A549 (cell line): ENCODE results near the gene MTF2. TPM values are rescaled to one million over a fixed set of nuclear protein-coding genes. Genes with fewer than 3 reads are reported as not detected.

Experiments used
- ATAC-seq, 2 experiments: fragments of 200-7000 bp in 1 of 2; fragments of >200 bp in 1 of 2; cut with Nextera tagmentation in 1 of 2; cut with Tn5 transposase in 1 of 2; 3 replicates each; pipeline versions ENCODE4 v1.8.0 to v1.9.1; 2018 to 2020; ENCODE audit warnings: mild to moderate bottlenecking in 1 of 2, moderate library complexity in 1 of 2
- CTCF ChIA-PET: fragments of 300-600 bp; sonication (Branson Sonifier 250); formaldehyde crosslinking; extraction: SDS; loops from one replicate; lab custom pipeline; 2021; ENCODE audit warnings: antibody characterized with exemption, inconsistent platforms; lab: Yijun Ruan, JAX
- POLR2A ChIA-PET: fragments of 350-600 bp; formaldehyde crosslinking; extraction: SDS; loops from one replicate; lab custom pipeline; 2021; ENCODE audit warnings: antibody characterized with exemption, inconsistent platforms; lab: Yijun Ruan, JAX
- DNase-seq, 2 experiments: peaks; one replicate each; pipeline versions ENCODE4 v3.0.0 to v3.0.0-alpha.2; 2011 to 2016; ENCODE audit warnings: low read depth in 1 of 2, low spot score in 1 of 2
- FAIRE-seq: peaks from 2 replicates; lab custom pipeline; 2011; peaks lifted over from hg19 to GRCh38; lab: Jason Lieb, UNC
- H3K27ac ChIP-seq, 2 experiments: fragments of >200 bp; sonication (Bioruptor Twin); formaldehyde crosslinking; 3 replicates each; pipeline ENCODE4 v1.5.1; 2016 to 2017
- H3K4me1 ChIP-seq: fragments of >200 bp; sonication (Bioruptor Twin); formaldehyde crosslinking; 3 replicates; pipeline ENCODE4 v1.6.1; 2016
- H3K4me2 ChIP-seq: fragments of >200 bp; sonication (Bioruptor Twin); formaldehyde crosslinking; 3 replicates; pipeline ENCODE4 v1.6.1; 2016
- H3K4me3 ChIP-seq: fragments of >200 bp; sonication (Bioruptor Twin); formaldehyde crosslinking; 3 replicates; pipeline ENCODE4 v1.5.1; 2016
- H3K9me3 ChIP-seq: fragments of >200 bp; sonication (Bioruptor Twin); formaldehyde crosslinking; 3 replicates; pipeline ENCODE4 v1.6.1; 2016
- BHLHE40 ChIP-seq: IDR thresholded peaks from 2 replicates; pipeline ENCODE4 v1.6.1; 2012; ENCODE audit warnings: low read depth, low read length, inconsistent platforms
- CBX2 ChIP-seq: fragments of 200-600 bp; sonication (generic); IDR thresholded peaks from 2 replicates; pipeline ENCODE4 v1.6.1; 2016; ENCODE audit warnings: low read depth, mild to moderate bottlenecking, borderline replicate concordance
- CEBPB ChIP-seq, 2 experiments: fragments of >200 bp in 1 of 2; sonication (Bioruptor Twin) in 1 of 2; formaldehyde crosslinking in 1 of 2; IDR thresholded peaks; 2 replicates each; pipeline ENCODE4 v1.6.1; 2012 to 2016
- CHD2 ChIP-seq: fragments of 150-350 bp; IDR thresholded peaks from 2 replicates; pipeline ENCODE4 v1.6.1; 2014; ENCODE audit warnings: low read length; ENCODE audit not compliant: partially characterized antibody
- EHMT2 ChIP-seq: fragments of 200-600 bp; sonication (generic); IDR thresholded peaks from 2 replicates; pipeline ENCODE4 v1.6.1; 2016; ENCODE audit warnings: antibody characterized with exemption, low read depth, mild to moderate bottlenecking, moderate library complexity
- FOSB ChIP-seq: fragments of 250-450 bp; sonication (Bioruptor Pico); IDR thresholded peaks from 2 replicates; pipeline ENCODE4 v1.5.0; 2020; ENCODE audit warnings: mild to moderate bottlenecking, moderate library complexity
- FOSL2 ChIP-seq, 2 experiments: fragments of 450-650 bp in 1 of 2; fragments of >200 bp in 1 of 2; sonication (Bioruptor Twin) in 1 of 2; formaldehyde crosslinking; IDR thresholded peaks; 2 replicates each; pipeline versions ENCODE4 v1.5.0 to v1.6.1; 2016 to 2020; ENCODE audit warnings: mild to moderate bottlenecking in 1 of 2, moderate library complexity in 1 of 2
- HOXB13 ChIP-seq: fragments of 250-450 bp; sonication (Bioruptor Pico); IDR thresholded peaks from 2 replicates; pipeline ENCODE4 v1.5.0; 2020; ENCODE audit warnings: low read depth, mild to moderate bottlenecking, moderate library complexity
- KDM1A ChIP-seq: fragments of 200-600 bp; sonication (generic); IDR thresholded peaks from 2 replicates; pipeline ENCODE4 v1.6.1; 2016; ENCODE audit warnings: low read depth, mild to moderate bottlenecking
- NFE2L2 ChIP-seq: fragments of 150-350 bp; conservative IDR thresholded peaks from 2 replicates; pipeline ENCODE4 v1.6.1; 2014; ENCODE audit warnings: low read length
- POLR2A ChIP-seq: IDR thresholded peaks from 2 replicates; pipeline ENCODE4 v1.6.1; 2012; ENCODE audit warnings: mild to moderate bottlenecking, low read length
- ZC3H11A ChIP-seq: fragments of 450-650 bp; IDR thresholded peaks from 2 replicates; pipeline ENCODE4 v1.6.1; 2014; ENCODE audit warnings: antibody characterized with exemption, mild to moderate bottlenecking
- ZNF302 ChIP-seq: fragments of 250-450 bp; sonication (Bioruptor Pico); IDR thresholded peaks from 2 replicates; pipeline ENCODE4 v1.9.0; 2021; ENCODE audit warnings: inconsistent platforms, mild to moderate bottlenecking, moderate library complexity
- WGBS: methylation state at CpG from one replicate; pipeline ENCODE4 v1.1.6; 2017; ENCODE audit errors: missing lambda C conversion rate; 5-methylcytosine and 5-hydroxymethylcytosine counted together
- polyA plus RNA-seq, 4 experiments: library from polyadenylated mRNA; depleted of rRNA in 3 of 4; stranded (reverse); fragments of >200 nt; fragmentation: RNase III in 1 of 4; extraction: RNeasy Plus Mini Kit Qiagen cat#74134 plus additional on column Dnase treatment in 1 of 4; gene quantifications; 2 replicates in 3 of 4; 3 replicates in 1 of 4; pipeline ENCODE4 v1.2.3, GENCODE V29; 2011 to 2017
- TF ChIP-seq, protein P1 (sequence below): fragments of >200 bp; sonication (Bioruptor Twin); formaldehyde crosslinking; IDR thresholded peaks from 2 replicates; pipeline ENCODE4 v1.6.1; 2016
- TF ChIP-seq, protein P2 (sequence below): IDR thresholded peaks from 2 replicates; pipeline ENCODE4 v1.6.1; 2012
- TF ChIP-seq, protein P3 (sequence below): fragments of 250-450 bp; sonication (Bioruptor Pico); IDR thresholded peaks from 2 replicates; pipeline ENCODE4 v1.5.0; 2020; ENCODE audit warnings: low read depth, mild to moderate bottlenecking, moderate library complexity
- TF ChIP-seq, protein P4 (sequence below): fragments of >200 bp; sonication (Bioruptor Twin); formaldehyde crosslinking; IDR thresholded peaks from 3 replicates; pipeline ENCODE4 v1.6.1; 2016
- TF ChIP-seq, protein P5 (sequence below): IDR thresholded peaks from 2 replicates; pipeline ENCODE4 v1.6.1; 2012

MTF2 gene
- polyA plus RNA-seq, 2 of the 4 experiments (the other 2 are of a cell fraction), result 14.3 to 31.2 TPM

DNA sequence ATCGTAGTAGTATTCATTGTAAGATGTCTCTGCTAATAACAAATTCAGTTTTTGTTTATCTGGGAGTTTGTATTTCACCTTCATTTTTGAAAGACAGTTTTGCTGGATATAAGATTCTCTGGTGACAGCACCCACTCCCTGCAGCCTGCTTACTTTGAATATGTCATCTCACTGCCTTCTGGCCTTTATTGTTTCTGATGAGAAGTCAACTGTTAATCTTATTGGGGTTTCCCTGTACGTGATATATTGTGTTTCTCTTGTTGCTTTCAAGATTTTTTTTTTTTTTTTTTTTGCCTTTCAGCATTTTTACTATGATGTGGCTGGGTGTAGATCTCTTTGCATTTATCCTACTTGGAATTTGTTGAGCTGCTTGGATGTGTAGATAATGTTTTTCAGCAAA lies 29.3 kb downstream of the MTF2 start:
- no peak overlapping the region for H3K27ac ChIP-seq
- no peak for ATAC-seq
- ChIA-PET POLR2A (no interaction called here), CTCF (interaction anchor here (0.6 kb wide), 1 partner anchor 40 kb away, joined by 3 read pairs; no protein-coding TSS in a partner anchor)
- DNase-seq, result peak in 1 of 2 experiments; percentile 7
- no peak overlapping the region for H3K4me2 ChIP-seq
- WGBS, result 89% methylated on average over 2 of the region's 2 CpGs
- no peak overlapping the region for H3K4me3 ChIP-seq
- peaks cover 14% of the 10 kb centered on the region; the same call in 2 of the 3 replicates for H3K9me3 ChIP-seq
- peaks cover 10% of the 10 kb centered on the region for H3K4me1 ChIP-seq
- no peak for FAIRE-seq
- TF ChIP-seq, protein P1, sequence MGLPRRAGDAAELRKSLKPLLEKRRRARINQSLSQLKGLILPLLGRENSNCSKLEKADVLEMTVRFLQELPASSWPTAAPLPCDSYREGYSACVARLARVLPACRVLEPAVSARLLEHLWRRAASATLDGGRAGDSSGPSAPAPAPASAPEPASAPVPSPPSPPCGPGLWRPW, result no peak
- TF ChIP-seq POLR2A (no peak), FOSB (no peak), CHD2 (no peak), CEBPB (IDR thresholded peaks at IDR 0.05) (no peak), KDM1A (no peak), EHMT2 (no peak), FOSL2 (IDR thresholded peaks at IDR 0.05) (no peak), FOSL2 (CRISPR knock-in tag; IDR thresholded peaks at IDR 0.05) (no peak), ZC3H11A (no peak), ZNF302 (CRISPR knock-in tag) (no peak), NFE2L2 (no peak)
- TF ChIP-seq, protein P2, sequence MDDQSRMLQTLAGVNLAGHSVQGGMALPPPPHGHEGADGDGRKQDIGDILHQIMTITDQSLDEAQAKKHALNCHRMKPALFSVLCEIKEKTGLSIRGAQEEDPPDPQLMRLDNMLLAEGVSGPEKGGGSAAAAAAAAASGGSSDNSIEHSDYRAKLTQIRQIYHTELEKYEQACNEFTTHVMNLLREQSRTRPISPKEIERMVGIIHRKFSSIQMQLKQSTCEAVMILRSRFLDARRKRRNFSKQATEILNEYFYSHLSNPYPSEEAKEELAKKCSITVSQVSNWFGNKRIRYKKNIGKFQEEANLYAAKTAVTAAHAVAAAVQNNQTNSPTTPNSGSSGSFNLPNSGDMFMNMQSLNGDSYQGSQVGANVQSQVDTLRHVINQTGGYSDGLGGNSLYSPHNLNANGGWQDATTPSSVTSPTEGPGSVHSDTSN, result no peak
- TF ChIP-seq, protein P3, sequence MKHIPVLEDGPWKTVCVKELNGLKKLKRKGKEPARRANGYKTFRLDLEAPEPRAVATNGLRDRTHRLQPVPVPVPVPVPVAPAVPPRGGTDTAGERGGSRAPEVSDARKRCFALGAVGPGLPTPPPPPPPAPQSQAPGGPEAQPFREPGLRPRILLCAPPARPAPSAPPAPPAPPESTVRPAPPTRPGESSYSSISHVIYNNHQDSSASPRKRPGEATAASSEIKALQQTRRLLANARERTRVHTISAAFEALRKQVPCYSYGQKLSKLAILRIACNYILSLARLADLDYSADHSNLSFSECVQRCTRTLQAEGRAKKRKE (CRISPR knock-in tag), result no peak
- TF ChIP-seq, protein P4, sequence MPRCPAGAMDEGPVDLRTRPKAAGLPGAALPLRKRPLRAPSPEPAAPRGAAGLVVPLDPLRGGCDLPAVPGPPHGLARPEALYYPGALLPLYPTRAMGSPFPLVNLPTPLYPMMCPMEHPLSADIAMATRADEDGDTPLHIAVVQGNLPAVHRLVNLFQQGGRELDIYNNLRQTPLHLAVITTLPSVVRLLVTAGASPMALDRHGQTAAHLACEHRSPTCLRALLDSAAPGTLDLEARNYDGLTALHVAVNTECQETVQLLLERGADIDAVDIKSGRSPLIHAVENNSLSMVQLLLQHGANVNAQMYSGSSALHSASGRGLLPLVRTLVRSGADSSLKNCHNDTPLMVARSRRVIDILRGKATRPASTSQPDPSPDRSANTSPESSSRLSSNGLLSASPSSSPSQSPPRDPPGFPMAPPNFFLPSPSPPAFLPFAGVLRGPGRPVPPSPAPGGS, result no peak
- TF ChIP-seq, all 56 proteins: peak for 0

DNA sequence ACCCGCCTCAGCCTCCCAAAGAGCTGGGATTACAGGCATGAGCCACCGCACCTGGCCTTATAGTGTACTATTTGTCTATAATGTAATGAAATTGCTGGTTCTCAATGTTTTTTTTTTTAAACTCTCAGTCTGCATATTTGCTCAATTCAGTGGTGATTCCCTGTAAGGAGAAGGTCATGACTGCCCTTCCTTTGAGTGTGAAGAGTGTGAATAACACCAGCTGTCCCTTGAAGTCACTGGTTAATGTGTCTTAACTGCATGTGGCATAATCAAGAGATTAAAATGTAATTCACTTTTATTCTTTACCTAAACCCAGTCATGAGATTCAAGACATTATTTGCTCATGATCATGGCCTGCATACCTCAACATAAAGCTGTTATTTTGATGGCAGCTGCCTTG lies 30.5 kb downstream of the MTF2 start:
- Histone ChIP-seq H3K4me2 (no peak overlapping the region), H3K4me1 (peaks cover 19% of the 10 kb centered on the region), H3K4me3 (no peak overlapping the region), H3K27ac (no peak overlapping the region), H3K9me3 (peaks cover 14% of the 10 kb centered on the region; the same call in 2 of the 3 replicates)
- TF ChIP-seq HOXB13 (CRISPR knock-in tag) (no peak), CBX2 (no peak)
- FAIRE-seq (no peak), DNase-seq (no peak), ATAC-seq (no peak)
- whole genome bisulfite sequencing, result 94% methylated on average over 2 of the region's 2 CpGs
- CTCF ChIA-PET, result no interaction called here
- POLR2A ChIA-PET, result no interaction called here

DNA sequence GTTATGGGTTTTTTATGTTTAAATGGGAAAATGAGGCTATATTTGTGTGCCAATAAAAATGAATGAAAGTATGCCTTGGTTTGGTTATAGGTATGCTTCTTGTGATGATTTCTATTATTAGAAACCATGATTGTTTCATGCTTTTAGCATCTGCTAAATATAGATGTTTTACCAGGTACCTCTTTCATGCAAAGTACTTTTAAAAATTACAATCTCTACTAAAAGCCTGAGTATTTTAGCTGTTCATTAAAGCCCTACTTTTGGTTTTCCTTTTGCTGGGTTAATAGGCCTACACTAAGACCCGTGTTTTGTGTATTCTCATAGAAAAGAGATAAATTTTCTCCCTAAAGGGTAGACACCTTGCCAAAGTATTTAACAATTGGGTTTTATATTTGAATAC lies 32.0 kb downstream of the MTF2 start:
- DNase-seq (no peak), FAIRE-seq (no peak), ATAC-seq (no peak)
- Histone ChIP-seq H3K27ac (no peak overlapping the region), H3K4me1 (peaks cover 26% of the 10 kb centered on the region), H3K4me2 (peak overlapping the region; percentile 23; the same call in 1 of the 3 replicates), H3K9me3 (peaks cover 14% of the 10 kb centered on the region; the same call in 2 of the 3 replicates), H3K4me3 (no peak overlapping the region)
- no peak for TF ChIP-seq BHLHE40
- no peak for TF ChIP-seq HOXB13 (CRISPR knock-in tag)
- TF ChIP-seq, protein P5, sequence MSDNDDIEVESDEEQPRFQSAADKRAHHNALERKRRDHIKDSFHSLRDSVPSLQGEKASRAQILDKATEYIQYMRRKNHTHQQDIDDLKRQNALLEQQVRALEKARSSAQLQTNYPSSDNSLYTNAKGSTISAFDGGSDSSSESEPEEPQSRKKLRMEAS, result no peak
- ChIA-PET POLR2A (no interaction called here), CTCF (no interaction called here)
- 97% methylated on average over 1 of the region's 1 CpG for WGBS
